NCI-H2081 treated with DMSO at 0.1 percent for 48 hours (cell line): ENCODE results near the gene DMRT1.
A peak's percentile ranks its signal among the peaks of the same experiment; 100 is the strongest.
"Not testable (repeated sequence)": the region's sequence is repeated elsewhere in the genome, so short reads cannot be mapped to it uniquely, and the experiment has no call there.

Experiments used
- DNase-seq: peaks from one replicate; lab custom pipeline; 2025; lab: John Stamatoyannopoulos, UW

The DMRT1 gene

GRCh38 chr9:998299-999110 lies 157.0 kb downstream of the DMRT1 start:
- DNase-seq: not testable (repeated sequence)

GRCh38 chr9:1001838-1002237 lies 160.3 kb downstream of the DMRT1 start:
- DNase-seq: no peak

GRCh38 chr9:1002678-1003077 lies 161.2 kb downstream of the DMRT1 start:
- DNase-seq: no peak

GRCh38 chr9:1005043-1005667 lies 163.7 kb downstream of the DMRT1 start:
- DNase-seq: no peak

DNA sequence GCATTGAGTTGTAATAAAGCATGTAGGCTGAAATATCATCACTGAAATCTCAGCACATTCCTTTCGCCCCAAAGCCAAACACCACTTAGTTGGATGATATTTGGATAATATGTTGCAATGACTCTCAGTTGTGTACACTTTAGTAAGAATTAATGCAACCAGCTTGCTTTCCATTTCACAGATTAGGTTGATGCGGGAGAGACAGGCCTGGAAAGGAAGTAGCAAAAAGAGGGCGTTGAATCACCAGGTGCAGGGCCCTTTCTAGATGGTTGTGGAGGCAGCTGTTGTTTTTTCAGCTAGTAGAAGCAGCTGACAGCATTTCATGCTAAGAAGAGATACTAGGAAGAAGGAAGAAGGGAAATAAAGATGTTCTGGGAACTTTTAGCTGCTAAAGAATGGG lies 165.8 kb downstream of the DMRT1 start:
- no peak for DNase-seq

DNA sequence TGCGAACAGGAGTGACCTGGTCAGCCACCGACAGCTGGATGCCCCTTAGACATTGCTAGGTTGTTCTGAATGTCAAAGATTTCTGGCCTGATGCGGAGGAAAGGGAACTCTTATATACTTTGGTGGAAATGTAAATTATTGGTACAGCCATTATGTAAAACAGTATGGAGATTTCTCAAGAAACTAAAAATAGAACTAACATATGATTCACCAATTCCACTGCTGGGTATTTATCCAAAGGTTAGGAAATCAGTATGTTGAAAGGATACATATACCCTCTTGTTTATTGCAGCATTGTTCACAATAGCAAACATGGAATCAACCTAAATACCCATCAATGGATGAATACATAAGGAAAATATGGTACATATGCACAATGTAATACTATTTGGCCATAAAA lies 166.7 kb downstream of the DMRT1 start:
- DNase-seq: no peak

- peak; percentile 5 for DNase-seq
Observed at GRCh38 chr9:1009101-1009707, 167.7 kb downstream of the DMRT1 start.

DNA sequence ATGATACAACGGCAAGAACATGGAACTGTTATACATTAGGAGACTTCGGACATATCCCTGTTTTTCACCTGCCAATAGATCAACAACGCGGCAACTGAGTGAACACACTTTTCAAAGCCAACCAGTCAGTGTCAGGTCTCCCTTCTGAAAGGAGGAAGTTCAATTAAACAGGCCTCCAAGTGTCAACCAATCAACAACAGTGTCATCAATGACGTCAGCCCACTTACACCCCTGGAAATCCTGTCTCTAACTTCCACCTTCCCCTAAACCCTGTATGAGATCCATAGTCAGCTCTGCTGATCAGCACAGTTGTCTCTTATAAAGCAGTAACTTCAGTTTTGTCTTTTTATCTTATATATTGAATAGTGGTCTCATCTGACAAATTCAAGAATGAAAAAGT lies 171.5 kb downstream of the DMRT1 start:
- DNase-seq: no peak

GRCh38 chr9:1014225-1014624 lies 172.7 kb downstream of the DMRT1 start:
- DNase-seq: no peak

DNA sequence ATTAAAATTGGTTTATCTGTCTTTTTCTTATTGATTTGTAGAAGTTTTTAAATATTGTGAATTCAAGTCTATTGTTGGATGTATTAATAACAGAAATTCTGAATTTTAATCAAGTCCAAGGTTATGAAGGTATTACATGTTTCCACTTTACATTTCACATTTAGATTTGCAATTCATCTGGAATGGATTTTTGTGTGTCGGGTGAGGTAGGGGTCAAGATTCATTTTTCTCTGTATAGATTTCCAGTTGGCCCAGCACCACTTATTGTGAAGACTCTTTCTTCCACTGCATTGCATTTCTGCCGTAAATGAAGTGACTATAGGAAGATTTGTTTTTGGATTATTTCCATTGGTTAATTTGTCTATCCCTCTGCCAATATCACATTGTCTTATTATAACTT lies 173.1 kb downstream of the DMRT1 start:
- no peak for DNase-seq

DNA sequence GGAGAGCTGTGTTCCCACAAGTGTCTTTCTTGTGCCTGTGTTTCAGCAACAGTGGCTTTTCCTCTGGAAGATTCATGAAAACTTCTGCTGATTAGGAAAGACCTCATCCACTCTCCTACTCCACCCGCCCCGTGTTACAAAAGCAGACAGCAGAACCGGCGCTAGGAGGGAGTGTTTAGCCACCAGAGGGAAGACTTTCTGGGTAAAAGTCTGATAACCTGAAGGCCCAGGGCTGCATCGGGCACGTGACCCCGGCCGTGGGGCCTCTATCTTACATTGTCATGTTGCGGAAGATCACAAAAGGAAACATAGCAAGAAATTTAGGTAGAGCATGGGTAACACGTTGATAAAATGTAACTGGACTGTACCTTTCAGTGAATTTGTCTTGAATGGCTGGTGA lies 176.6 kb downstream of the DMRT1 start:
- no peak for DNase-seq
